K562 (cell line): ENCODE measurements around the gene CAPN2. TPM values are rescaled to one million over a fixed set of nuclear protein-coding genes. Genes with fewer than 3 reads are reported as not detected.

ENCODE experiments used
- BHLHE40 ChIP-seq: IDR thresholded peaks from 2 replicates; pipeline ENCODE4 v1.6.1; 2011; ENCODE audit warnings: low read length, improper control_type of control experiment
- FIP1L1 ChIP-seq: fragments of 200-400 bp; formaldehyde crosslinking; IDR thresholded peaks from 2 replicates; pipeline ENCODE4 v1.6.1; 2018; ENCODE audit warnings: mild to moderate bottlenecking, low read depth, low read length; ENCODE audit not compliant: poor library complexity, severe bottlenecking
- FOXO4 ChIP-seq: fragments of 450-650 bp; formaldehyde crosslinking; IDR thresholded peaks from 2 replicates; pipeline ENCODE4 v1.4.0; 2020; ENCODE audit warnings: mild to moderate bottlenecking, moderate library complexity
- HDGF ChIP-seq: fragments of 450-650 bp; IDR thresholded peaks from 2 replicates; pipeline ENCODE4 v1.6.1; 2016
- KLF16 ChIP-seq: IDR thresholded peaks from 2 replicates; pipeline ENCODE4 v1.6.1; 2016; ENCODE audit warnings: antibody characterized with exemption
- NELFE ChIP-seq: IDR thresholded peaks from 2 replicates; pipeline ENCODE4 v1.6.1; 2011; ENCODE audit warnings: mild to moderate bottlenecking; ENCODE audit not compliant: insufficient read depth, insufficient read length
- PHF21A ChIP-seq: fragments of 450-650 bp; IDR thresholded peaks from 2 replicates; pipeline ENCODE4 v1.6.1; 2017; ENCODE audit warnings: low read depth, borderline replicate concordance
- SAFB2 ChIP-seq: fragments of 200-400 bp; formaldehyde crosslinking; IDR thresholded peaks from 2 replicates; pipeline ENCODE4 v1.6.1; 2018; ENCODE audit warnings: borderline replicate concordance, low read length, low read depth, moderate library complexity; ENCODE audit not compliant: severe bottlenecking
- SIRT6 ChIP-seq: IDR thresholded peaks from one replicate; pipeline ENCODE4 v1.6.1; 2012; ENCODE audit warnings: low read depth, mild to moderate bottlenecking, control low read depth, inconsistent platforms, low read length, moderate library complexity
- SIX5 ChIP-seq, 2 experiments: IDR thresholded peaks; 2 replicates each; pipeline ENCODE4 v1.6.1; 2011; ENCODE audit warnings: low read length in 2 of 2, borderline replicate concordance in 1 of 2, low read depth in 1 of 2, mild to moderate bottlenecking in 1 of 2, moderate library complexity in 1 of 2; ENCODE audit not compliant: insufficient read depth in 1 of 2
- SRSF3 ChIP-seq: fragments of 200-400 bp; formaldehyde crosslinking; IDR thresholded peaks from 2 replicates; pipeline ENCODE4 v1.6.1; 2016; ENCODE audit warnings: mild to moderate bottlenecking, low read length, moderate library complexity; ENCODE audit not compliant: insufficient read depth
- TCF15 ChIP-seq: fragments of 250-450 bp; sonication (Bioruptor Pico); IDR thresholded peaks from 2 replicates; pipeline ENCODE4 v1.8.0; 2022; ENCODE audit warnings: moderate library complexity, mild to moderate bottlenecking, inconsistent platforms
- TCF7L2 ChIP-seq: fragments of 150-350 bp; IDR thresholded peaks from 2 replicates; pipeline ENCODE4 v1.6.1; 2016; ENCODE audit warnings: low read depth, mild to moderate bottlenecking, low read length, moderate library complexity
- ZC3H11A ChIP-seq: IDR thresholded peaks from 2 replicates; pipeline ENCODE4 v1.6.1; 2012; ENCODE audit warnings: low read depth, low read length, improper control_type of control experiment
- ZNF41 ChIP-seq: fragments of 250-450 bp; sonication (Bioruptor Pico); conservative IDR thresholded peaks from 2 replicates; pipeline ENCODE4 v1.4.0; 2020; ENCODE audit warnings: mild to moderate bottlenecking
- ZNF444 ChIP-seq: fragments of 250-450 bp; sonication (Bioruptor Pico); IDR thresholded peaks from 2 replicates; pipeline ENCODE4 v1.4.0; 2020; ENCODE audit warnings: mild to moderate bottlenecking, moderate library complexity
- ZNF77 ChIP-seq: fragments of 250-450 bp; sonication (Bioruptor Pico); IDR thresholded peaks from 2 replicates; pipeline ENCODE4 v1.5.0; 2020
- ZNF778 ChIP-seq: fragments of 450-650 bp; formaldehyde crosslinking; IDR thresholded peaks from 2 replicates; pipeline ENCODE4 v1.4.0; 2020; ENCODE audit warnings: mild to moderate bottlenecking, moderate library complexity
- polyA plus RNA-seq, 8 experiments: library from polyadenylated mRNA; depleted of rRNA in 4 of 8; stranded (reverse) in 5 of 8; unstranded in 3 of 8; fragments of >200 nt; fragmentation: Nextera tagmentation in 2 of 8; fragmentation: Illumina TruSeq in 1 of 8; extraction: Ambion mirVana in 2 of 8; extraction: Trizol in 1 of 8; gene quantifications; 2 replicates each; pipeline versions ENCODE4 v1.2.1 to v1.2.3, GENCODE V29; 2011 to 2014; ENCODE audit warnings: inconsistent platforms in 1 of 8, missing spikeins in 1 of 8
- total RNA-seq, 7 experiments: library from RNA; depleted of rRNA in 6 of 7; stranded (reverse); fragments of >200 nt in 6 of 7; fragmentation: Illumina TruSeq in 2 of 7; extraction: Trizol in 2 of 7; gene quantifications; 2 replicates each; pipeline versions ENCODE4 v1.2.1 to v1.2.3, GENCODE V29; 2011 to 2021; ENCODE audit warnings: low replicate concordance in 1 of 7
- TF ChIP-seq, protein P1 (sequence below): fragments of 450-650 bp; IDR thresholded peaks from 2 replicates; pipeline ENCODE4 v1.6.1; 2017; ENCODE audit warnings: antibody characterized with exemption, mild to moderate bottlenecking
- TF ChIP-seq, protein P2 (sequence below): fragments of 150-350 bp; conservative IDR thresholded peaks from 2 replicates; pipeline ENCODE4 v1.6.1; 2014; ENCODE audit warnings: low read length

Gene CAPN2
- total and polyA plus RNA-seq, 9 of the 15 experiments (the other 6 are each of a cell fraction or from before 2014, with no cell fraction given), result 24.6 to 157 (median 101) TPM

DNA sequence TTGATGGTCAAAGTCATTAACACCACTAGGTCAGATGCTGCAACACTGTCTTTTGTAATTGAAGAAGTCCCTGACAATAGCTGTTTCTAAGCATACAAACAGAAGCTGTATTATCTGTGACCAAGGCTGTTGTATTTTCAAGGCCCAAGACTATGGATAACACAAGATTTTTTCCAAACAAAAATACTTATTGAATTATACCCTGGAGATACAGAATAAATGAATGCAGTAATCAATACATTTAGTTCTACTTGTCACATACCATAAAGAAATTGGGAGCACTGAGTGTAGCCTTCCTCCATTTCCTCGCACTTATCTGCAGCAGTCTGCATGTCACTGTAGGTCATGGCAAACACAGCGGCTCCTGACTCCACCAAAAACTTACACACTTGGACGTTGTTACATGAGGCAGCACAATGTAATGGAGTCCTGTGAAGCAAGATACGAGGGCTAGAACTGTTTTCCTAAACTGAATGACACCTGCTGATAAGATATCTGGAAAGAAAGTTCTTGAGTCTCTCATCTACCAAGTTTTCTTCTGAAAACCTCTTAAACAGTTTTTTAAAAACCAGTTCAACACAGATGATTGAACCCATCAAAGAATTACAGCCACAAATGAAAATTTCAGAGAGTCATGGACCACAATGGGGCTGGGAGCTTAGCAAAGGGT lies 76.5 kb downstream of the CAPN2 start (continued):
- TF ChIP-seq, protein P1, sequence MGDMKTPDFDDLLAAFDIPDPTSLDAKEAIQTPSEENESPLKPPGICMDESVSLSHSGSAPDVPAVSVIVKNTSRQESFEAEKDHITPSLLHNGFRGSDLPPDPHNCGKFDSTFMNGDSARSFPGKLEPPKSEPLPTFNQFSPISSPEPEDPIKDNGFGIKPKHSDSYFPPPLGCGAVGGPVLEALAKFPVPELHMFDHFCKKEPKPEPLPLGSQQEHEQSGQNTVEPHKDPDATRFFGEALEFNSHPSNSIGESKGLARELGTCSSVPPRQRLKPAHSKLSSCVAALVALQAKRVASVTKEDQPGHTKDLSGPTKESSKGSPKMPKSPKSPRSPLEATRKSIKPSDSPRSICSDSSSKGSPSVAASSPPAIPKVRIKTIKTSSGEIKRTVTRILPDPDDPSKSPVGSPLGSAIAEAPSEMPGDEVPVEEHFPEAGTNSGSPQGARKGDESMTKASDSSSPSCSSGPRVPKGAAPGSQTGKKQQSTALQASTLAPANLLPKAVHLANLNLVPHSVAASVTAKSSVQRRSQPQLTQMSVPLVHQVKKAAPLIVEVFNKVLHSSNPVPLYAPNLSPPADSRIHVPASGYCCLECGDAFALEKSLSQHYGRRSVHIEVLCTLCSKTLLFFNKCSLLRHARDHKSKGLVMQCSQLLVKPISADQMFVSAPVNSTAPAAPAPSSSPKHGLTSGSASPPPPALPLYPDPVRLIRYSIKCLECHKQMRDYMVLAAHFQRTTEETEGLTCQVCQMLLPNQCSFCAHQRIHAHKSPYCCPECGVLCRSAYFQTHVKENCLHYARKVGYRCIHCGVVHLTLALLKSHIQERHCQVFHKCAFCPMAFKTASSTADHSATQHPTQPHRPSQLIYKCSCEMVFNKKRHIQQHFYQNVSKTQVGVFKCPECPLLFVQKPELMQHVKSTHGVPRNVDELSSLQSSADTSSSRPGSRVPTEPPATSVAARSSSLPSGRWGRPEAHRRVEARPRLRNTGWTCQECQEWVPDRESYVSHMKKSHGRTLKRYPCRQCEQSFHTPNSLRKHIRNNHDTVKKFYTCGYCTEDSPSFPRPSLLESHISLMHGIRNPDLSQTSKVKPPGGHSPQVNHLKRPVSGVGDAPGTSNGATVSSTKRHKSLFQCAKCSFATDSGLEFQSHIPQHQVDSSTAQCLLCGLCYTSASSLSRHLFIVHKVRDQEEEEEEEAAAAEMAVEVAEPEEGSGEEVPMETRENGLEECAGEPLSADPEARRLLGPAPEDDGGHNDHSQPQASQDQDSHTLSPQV, result peak; percentile 100
- TF ChIP-seq ZNF444 (CRISPR knock-in tag) (peak; percentile 69; the same call in 1 of the 2 replicates), ZNF778 (no peak), KLF16 (peak; percentile 95), TCF7L2 (no peak), NELFE (no peak), PHF21A (no peak), ZNF41 (CRISPR knock-in tag) (peak; percentile 72; the same call in 1 of the 2 replicates), TCF15 (peak; percentile 82; the same call in 1 of the 2 replicates), ZNF77 (CRISPR knock-in tag) (no peak), SIX5 (IDR thresholded peaks at IDR 0.05; ENCODE audit: borderline replicate concordance in 1 of 2, insufficient read depth in 1 of 2, low read depth in 1 of 2, low read length in 2 of 2) (no peak), FIP1L1 (no peak), BHLHE40 (peak; percentile 74), SRSF3 (no peak), SAFB2 (no peak), SIRT6 (no peak), FOXO4 (CRISPR knock-in tag) (0 out of 2 replicates have a peak, but pooled peaks have one; percentile 4), ZC3H11A (no peak), HDGF (peak; percentile 15; the same call in 1 of the 2 replicates)
- TF ChIP-seq, protein P2, sequence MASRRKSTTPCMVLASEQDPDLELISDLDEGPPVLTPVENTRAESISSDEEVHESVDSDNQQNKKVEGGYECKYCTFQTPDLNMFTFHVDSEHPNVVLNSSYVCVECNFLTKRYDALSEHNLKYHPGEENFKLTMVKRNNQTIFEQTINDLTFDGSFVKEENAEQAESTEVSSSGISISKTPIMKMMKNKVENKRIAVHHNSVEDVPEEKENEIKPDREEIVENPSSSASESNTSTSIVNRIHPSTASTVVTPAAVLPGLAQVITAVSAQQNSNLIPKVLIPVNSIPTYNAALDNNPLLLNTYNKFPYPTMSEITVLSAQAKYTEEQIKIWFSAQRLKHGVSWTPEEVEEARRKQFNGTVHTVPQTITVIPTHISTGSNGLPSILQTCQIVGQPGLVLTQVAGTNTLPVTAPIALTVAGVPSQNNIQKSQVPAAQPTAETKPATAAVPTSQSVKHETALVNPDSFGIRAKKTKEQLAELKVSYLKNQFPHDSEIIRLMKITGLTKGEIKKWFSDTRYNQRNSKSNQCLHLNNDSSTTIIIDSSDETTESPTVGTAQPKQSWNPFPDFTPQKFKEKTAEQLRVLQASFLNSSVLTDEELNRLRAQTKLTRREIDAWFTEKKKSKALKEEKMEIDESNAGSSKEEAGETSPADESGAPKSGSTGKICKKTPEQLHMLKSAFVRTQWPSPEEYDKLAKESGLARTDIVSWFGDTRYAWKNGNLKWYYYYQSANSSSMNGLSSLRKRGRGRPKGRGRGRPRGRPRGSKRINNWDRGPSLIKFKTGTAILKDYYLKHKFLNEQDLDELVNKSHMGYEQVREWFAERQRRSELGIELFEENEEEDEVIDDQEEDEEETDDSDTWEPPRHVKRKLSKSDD, result no peak
